HG03139 (cell line): Measurements from ENCODE around the gene EXOSC5.
A peak's percentile ranks its signal among the peaks of the same experiment; 100 is the strongest.
"Not testable (repeated sequence)": the region's sequence is repeated elsewhere in the genome, so short reads cannot be mapped to it uniquely, and the experiment has no call there.

ENCODE experiments used
- ATAC-seq: cut with Tn5 transposase; IDR thresholded peaks from one replicate; pipeline ENCODE4 v1.9.1; 2021; ENCODE audit not compliant: unreplicated experiment

Gene EXOSC5

DNA sequence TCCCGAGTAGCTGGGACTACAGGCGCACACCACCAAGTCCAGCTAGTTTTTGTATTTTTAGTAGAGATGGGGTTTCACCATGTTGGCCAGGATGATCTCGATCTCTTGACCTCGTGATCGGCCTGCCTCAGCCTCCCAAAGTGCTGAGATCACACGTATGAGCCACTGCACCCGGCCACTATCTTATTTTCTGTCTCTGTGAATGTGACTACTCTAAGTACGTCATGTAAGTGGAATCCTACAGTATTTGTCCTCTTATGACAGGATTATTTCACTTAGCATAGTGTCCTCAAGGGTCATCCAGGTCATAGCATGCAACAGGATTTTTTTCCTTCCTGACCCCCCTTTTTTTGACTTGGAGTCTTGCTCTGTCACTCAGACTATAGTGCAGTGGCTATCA, 25.6 kb downstream of the EXOSC5 start:
- ATAC-seq: no peak

DNA sequence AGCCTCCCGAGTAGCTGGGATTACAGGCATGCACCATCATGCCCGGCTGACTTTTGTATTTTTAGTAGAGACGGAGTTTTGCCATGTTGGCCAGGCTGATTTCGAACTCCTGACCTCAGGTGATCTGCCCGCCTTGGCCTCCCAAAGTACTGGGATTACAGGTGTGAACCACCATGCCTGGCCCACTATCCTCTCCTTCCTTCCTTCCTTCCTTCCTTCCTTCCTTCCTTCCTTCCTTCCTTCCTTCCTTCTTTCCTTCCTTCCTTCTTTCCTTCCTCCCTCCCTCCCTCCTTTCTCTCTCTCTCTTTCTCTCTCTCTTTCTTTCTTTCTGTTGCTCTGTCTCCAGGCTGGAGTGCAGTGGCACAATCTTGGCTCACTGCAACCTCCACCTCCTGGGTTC, 26.0 kb downstream of the EXOSC5 start:
- not testable (repeated sequence) for ATAC-seq

DNA sequence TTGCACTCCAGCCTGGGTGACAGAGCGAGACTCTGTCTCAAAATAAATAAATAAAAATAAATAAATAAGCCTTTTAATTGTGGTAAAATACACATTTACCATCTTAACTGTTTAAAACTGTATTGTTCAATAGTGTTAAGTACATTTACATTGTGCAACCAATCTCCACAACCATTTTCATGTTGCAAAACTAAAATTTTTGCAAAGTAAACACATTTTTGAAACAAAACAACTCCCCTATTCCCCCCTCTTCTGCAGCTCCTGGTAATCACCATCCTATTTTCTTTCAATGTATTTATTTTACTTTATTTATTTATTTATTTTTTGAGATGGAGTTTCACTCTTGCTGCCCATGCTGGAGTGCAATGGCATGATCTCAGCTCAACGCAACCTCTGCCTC, 27.4 kb downstream of the EXOSC5 start:
- no peak for ATAC-seq

DNA sequence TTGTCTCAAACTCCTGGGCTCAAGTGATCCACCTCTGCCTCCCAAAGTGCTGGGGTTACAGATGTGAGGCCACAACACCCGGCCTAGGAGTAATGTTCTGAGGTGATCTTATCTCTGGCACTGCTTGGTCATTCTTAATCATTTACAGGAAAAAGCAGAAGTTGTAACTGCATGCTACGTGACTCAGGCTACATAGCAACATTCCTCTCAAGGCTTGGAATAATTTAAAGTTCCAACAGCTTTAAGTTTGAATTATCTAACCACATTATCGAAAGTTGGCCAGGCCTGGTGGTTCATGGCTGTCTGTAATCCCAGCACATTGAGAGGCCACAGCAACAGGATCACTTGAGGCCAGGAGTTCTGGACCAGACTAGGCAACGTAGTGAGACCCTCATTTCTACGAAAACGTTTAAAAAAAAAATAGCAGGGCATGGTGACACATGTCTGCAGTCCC, 29.3 kb downstream of the EXOSC5 start:
- ATAC-seq: no peak

DNA sequence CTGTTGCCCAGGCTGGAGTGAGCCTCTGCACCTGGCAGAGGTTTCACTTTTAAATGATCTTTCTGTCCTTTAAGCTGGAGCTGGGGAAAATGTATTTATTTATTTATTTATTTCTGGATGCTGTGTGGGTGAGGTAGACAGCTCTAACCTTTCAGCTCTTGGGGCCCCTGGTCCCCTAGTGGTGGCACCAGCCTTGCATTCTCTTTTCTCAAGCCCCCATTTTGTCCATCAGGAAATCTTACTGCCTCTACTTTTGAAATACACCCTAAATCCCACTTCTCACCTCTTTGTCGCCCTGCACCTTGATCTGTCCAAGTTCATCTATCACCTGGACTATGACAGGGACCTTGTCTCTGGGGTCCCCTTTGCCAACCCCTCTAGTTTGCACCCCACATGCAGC, 31.1 kb downstream of the EXOSC5 start:
- no peak for ATAC-seq

DNA sequence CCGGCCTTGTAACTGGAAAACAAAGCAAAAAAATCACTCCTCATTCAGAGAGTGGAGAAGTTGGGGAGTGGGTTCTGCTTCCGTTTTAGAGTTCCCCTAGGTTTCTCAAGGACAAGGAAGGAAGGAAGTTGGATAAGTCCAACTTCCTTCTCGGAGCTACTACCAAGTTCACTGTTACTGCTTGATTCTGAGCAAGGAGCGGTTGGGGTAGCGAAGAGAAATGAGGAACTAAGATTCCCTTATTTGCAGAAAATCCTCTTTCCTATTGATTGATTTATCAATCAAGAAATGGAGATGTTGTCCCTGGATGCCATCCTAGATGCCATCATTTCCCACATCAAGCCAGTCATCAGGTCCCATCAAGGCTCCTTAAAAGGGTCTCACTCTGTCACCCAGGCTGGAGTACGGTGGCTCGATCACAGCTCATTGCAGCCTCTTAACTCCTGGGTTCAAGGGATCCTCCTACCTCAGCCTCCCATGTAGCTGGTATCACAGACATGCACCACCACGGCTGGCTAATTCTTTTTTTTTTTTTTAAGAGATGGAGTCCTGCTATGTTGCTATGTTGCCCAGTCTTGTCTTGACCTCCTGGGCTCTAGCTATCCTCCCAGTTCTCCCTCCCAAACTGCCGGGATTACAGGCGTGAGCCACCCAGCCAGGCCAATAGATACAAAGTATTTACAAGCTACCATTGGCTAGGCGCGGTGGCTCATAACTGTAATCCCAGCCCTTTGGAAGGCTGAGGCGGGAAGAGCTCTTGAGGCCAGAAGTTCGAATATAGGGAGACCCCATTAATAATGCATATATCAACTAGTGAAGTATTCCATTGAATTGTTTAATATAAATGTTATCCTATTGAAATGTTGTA, 32.4 kb downstream of the EXOSC5 start:
- ATAC-seq: no peak

DNA sequence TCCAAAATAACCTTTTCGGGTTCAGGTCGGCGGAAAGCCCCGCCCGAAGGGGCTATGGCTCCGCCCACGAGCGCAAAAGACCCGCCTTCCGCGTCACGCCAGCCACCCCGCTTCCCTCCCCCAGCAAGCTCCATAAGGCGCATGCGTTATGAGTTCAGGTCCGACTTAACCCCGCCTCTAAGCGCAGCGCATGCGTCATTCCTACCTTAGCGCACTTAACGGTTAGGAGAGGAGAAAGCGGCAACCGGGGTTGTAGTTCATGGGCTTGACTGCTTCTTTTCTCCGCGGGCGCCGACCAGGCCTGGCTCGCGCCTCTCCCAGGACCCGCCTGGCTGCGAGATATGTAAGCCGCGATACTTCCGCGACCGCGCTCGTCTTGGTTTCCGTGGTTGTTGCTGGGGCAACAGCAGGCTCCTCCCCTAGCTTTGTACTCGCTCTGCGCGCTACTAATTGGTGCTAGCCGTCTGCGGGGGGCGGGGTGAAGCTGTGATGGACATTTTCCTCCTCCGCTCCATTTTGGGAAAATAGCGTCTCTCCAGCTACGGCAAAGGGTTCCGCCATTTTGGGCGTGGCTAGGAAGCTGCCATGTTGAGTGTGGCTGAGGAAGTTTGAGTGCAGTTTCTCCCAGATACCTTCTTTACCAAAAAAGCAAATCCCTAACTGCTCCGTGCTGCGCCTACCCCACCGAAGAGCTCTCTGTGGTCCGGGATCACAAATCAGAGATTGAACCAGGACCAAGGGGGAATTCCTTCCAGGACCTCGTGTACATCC, 33.2 kb downstream of the EXOSC5 start, which contains the start of gene B9D2:
Gene B9D2, minus strand, starts transcription at position 397 of the 771 bp plus-strand sequence. CDS start 630 bp downstream, outside the sequence.
- peak; percentile 71 for ATAC-seq

DNA sequence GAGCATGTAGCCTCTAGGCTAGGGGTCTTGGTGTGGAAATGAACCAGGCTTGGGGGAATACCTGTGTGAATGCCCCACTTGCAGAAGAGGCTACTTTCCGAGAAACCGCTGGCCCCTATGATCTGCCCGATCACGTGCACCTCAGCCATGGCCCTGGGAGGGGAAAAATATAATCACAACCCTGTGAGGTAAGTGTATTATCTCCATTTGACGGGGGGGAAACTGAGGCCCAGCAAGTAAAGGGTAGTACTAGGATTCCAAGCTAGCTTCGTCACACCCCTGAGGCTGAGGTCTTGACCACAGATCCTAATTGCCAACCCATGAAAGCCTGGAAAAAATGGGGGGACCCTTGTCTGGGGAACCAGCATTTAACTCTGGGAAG, 33.8 kb downstream of the EXOSC5 start:
- ATAC-seq: no peak

DNA sequence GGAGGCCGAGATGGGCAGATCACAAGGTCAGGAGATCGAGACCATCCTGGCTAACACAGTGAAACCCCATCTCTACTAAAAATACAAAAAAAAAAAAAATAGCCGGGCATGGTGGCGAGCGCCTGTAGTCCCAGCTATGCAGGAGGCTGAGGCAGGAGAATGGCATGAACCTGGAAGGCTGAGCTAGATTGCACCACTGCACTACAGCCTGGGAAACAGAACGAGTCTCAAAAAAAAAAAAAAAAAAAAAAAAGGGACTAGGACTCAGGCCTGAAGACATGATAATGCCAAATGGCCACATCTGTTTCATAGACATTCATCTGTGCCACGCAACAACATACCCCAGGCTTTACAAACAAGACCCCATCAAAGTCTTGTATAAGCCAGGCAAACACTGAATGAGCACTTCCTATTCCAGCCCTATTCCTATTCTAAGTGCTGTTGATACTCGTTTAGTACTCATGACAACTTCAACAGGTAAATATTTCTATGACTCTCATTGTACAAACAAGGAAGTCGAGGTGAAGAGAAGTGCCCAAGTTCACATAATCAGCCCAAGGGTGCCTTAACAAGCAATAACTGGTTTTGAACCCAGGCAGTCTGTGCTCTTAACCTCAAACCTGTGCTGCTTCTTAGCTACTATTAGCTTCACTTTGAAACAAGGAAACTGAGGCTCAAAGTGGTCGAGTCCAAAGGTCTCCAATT, 34.9 kb downstream of the EXOSC5 start:
- ATAC-seq: no peak

DNA sequence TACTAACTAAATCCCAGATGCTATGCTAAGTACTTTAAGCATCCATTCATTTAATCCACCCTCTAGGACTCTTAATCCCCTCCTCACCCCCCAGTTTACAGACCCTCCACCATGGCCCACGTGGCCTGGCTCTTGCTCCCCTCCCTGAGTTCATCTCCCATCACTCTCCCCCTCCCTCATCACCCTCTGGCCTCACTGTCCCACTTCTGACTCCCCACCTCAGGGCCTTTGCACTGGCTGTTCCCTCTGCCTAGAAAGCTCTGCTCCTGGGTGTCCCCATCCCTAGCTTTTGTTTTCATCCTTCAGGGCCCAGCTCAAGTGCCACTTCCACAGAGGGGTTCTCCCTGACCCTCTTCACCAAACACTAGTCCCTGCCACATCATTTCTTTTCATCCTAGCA, 37.4 kb downstream of the EXOSC5 start:
- no peak for ATAC-seq

DNA sequence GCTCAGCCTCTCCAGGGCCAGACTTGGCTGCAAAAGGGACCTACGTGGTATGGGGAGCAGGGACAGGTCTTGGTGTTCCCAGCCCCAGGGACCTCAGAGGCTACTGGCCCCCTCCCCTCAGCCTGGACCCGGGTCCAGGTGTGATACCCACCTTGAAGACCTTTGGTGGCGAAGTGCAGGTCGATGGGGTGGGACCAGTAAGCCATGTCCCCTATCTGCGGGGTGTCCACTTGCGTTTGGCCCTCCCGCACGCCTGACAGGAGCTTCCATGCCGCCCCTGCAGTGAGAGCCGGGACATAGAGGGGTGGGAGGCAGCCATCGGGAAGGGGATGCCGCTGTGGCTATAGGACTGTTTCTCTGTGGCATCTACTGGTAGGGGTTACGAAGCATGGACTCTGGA, 39.4 kb downstream of the EXOSC5 start:
- no peak for ATAC-seq

DNA sequence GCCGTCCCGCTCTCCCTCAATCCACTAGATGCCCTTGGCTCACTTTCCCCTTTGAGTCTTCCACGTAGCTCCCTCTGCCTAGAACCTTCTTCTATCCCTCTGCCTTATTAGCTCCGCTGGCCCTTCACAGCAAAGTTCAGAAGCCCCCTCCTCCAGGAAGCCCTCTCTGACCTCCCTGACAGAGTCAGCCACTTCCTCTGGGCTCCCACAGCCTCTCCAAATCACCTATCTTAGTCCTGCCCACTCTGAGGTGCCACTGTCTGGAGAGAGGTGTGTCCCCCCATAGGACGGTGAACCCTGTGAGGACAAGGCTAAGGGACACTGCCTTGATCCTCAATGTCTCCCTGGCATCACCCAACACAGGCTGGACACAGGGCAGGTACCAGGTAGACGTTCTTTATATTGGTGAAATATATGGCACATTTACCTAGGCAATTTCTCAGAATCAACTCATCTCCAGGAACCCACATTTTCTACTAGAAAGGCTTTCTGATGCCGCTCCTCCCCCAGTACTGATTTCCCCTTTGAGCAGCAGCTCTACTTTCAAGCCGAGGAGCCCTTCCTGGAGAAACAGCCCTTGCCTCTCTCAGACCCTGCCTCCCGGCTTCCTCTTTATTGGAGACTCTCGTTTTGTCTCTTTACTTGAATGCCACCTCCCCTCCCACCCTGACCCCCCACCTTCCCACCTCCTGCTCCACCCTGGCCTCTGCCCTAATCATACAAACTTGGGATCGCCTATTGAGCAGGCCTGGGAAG, 40.0 kb downstream of the EXOSC5 start:
- no peak for ATAC-seq

DNA sequence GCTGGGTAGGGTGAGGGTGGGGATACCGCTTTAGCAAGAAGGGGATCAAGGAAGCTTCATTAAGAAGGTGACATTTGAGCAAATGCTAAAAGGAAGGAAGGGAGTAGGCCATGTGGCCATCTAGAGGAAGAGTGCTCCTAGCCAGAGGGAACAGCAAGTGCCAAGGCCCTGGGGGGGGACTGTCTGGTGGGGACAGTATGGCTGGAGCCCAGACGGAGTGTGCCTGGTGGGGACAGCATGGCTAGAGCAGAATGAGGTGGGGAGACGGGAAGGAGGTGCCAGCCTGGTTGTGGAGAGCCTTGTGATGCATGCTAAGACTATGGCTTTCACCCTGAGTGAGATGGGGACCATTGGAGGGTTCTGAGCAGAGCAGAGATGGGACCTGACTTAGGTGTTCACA, 41.4 kb downstream of the EXOSC5 start:
- no peak for ATAC-seq

DNA sequence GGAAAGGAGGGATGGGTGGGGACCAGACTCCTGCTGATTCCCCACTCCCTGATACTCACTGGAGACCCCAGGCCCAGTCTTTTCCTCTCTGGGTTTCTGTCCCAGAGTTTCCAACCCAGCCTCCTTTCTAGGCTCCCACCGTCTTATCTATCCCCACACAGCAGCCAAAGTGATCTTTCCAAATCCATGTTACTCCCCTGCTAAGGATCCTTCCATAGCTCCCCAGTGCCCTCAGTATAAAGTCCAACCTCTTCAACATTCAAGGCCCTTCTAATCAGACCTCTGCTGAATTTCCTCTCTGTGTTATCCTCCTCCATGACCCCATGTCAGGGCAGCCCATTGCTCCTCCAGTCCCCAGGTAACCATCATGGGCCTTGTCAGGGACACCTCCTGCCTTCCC, 42.1 kb downstream of the EXOSC5 start:
- no peak for ATAC-seq

DNA sequence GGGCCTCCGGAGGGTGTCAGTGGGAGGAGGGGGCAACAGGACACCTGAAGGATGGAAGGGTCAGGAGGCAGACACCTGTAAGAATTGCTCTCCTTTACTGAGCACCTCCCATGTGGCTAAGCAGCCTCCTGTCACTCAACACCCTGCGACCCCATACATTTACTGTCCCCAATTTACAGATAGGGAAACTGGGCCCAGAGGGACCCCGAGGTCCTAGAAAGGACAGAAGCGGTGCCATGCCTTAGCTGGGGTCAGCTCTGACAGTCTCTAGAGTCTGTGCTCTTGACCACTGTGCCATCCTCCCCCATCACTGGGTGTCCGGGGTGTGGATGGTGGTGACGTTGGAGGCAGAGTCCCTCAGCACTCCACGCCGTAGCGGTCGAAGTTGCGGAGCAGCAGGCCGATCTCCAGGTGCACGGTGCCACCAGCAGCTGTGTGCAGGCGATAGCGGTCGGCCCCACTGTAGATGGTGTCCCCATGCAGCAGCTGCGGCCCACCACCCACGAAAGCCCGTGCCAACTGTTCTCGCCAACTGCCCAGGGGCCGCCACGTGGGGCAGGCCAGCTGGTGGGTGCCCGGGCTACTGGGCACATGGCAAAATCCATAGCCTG, 42.7 kb downstream of the EXOSC5 start:
- ATAC-seq: no peak

DNA sequence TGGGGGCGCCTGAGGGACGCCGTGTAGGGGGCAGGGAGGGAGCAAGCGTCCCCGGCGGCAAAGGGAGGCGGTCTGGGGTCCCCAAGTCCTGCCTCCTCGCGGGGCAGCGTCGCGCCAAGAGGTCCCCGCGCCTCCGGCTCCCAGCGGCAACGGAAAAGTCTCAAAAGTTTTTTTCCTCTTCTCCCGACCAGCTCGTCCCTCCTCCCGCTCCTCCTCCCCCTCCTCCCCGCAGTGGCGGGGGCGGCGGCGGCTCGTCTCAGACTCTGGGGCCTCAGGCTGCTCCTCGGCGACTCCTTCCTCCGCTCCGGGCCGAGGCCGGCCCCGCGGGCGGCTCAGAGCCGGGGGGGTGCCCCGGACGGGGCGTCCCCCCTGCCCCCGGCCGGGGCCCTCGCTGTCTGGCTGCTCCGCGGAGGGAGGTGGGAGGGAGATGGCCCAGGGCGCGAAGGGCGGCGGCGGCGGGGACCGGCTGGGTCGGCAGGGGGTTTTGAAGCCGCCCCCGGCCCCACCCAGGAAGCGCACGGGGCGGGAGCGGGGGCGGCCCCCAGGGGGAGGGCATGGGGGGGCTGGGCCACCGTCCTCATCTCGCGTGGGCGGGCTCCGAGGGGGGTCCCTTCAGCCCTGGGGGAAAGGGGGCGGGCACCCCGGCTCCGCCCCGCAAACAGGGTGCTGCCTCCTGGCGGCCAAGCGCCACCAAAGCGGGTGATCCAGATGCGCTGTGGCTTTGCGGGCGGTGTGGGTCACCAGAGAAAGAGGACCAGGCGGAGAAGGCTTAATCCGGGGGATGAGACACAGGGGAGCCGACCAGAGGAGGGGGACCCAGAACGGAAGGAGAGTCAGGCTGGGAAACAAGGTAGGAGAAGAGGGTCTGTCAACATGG, 43.5 kb downstream of the EXOSC5 start, which contains the start of gene TGFB1:
Gene TGFB1, minus strand, starts transcription at position 457 of the 877 bp plus-strand sequence. CDS start 878 bp downstream, outside the sequence.
- peak; percentile 40 for ATAC-seq

DNA sequence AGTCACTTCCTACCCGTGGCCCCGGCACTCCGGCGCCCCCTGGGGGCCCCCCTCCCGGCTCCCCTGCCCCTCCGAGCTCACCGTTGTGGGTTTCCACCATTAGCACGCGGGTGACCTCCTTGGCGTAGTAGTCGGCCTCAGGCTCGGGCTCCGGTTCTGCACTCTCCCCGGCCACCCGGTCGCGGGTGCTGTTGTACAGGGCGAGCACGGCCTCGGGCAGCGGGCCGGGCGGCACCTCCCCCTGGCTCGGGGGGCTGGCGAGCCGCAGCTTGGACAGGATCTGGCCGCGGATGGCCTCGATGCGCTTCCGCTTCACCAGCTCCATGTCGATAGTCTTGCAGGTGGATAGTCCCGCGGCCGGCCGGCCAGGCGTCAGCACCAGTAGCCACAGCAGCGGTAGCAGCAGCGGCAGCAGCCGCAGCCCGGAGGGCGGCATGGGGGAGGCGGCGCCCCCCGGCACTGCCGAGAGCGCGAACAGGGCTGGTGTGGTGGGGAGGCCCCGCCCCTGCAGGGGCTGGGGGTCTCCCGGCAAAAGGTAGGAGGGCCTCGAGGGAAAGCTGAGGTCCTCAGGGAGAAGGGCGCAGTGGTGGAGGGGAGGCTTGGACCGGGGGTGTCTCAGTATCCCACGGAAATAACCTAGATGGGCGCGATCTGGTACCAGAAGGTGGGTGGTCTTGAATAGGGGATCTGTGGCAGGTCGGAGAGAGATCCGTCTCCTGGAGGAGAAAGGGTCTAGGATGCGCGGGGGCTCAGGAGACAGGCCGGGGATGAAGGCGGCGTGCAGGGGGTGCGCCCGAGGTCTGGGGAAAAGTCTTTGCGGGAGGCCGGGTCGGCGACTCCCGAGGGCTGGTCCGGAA, 44.3 kb downstream of the EXOSC5 start:
- no peak for ATAC-seq

DNA sequence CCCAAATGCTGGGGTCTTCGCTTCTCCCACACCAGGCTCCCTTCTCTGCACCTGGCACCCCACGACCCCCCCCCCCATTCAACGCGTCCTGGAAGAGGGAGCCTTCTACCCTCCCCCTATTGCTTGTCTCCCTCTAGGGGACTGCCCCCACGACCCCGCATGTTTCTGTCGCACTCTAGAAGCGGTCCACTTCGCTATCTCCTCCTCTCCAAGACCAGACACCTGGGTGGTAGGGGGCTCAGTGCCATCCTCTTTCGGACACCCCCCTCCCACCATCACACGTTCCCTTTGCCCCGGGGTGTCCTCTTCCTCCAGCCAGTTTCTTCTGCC, 44.9 kb downstream of the EXOSC5 start:
- ATAC-seq: no peak
